HG02852 (cell line): ENCODE results near the gene ZNF608.

Experiments used
- ATAC-seq: cut with Tn5 transposase; IDR thresholded peaks from one replicate; pipeline ENCODE4 v1.9.1; 2021; ENCODE audit warnings: mild to moderate bottlenecking, moderate library complexity; ENCODE audit not compliant: unreplicated experiment

The ZNF608 gene

GRCh38 chr5:124698770-124699169 is 47.7 kb downstream of the ZNF608 start:
- no peak for ATAC-seq

GRCh38 chr5:124697933-124698591 is 48.4 kb downstream of the ZNF608 start:
- ATAC-seq = no peak

GRCh38 chr5:124697501-124697900 is 48.9 kb downstream of the ZNF608 start:
- ATAC-seq = no peak

GRCh38 chr5:124696898-124697297 is 49.5 kb downstream of the ZNF608 start:
- ATAC-seq = no peak
